ENCODE results near the gene RAB5B.
"Not testable (repeated sequence)": the region's sequence is repeated elsewhere in the genome, so short reads cannot be mapped to it uniquely, and the experiment has no call there.

GRCh38 chr12:55981882-55982281, 8.0 kb downstream of the RAB5B start:
- not testable (repeated sequence) for TF ChIP-seq POLR2A, CTCF (IDR thresholded peaks at IDR 0.05)

Measured in ovary (tissue), 3 donors.